ENCODE results near the gene SPRYD7. TPM values are rescaled to one million over a fixed set of nuclear protein-coding genes. Genes with fewer than 3 reads are reported as not detected.

SPRYD7 gene
- total RNA-seq, 4 donors from 2014 or later = 11.1 to 15.7 (median 13.1) TPM

- Histone ChIP-seq H3K27me3 (no peaks in the 10 kb centered on the region), H3K9me3 (peaks cover 0 to 3% of the 10 kb centered on the region in 2 donors), H3K27ac (no peak overlapping the region), H3K4me1 (peaks cover 5 to 24% (median 13%) of the 10 kb centered on the region in 4 donors), H3K36me3 (no peaks in the 10 kb centered on the region), H3K4me3 (no peak overlapping the region)
- in situ Hi-C loops (cut with MboI; ENCODE audit: low pct_ligation_motif_present in 1 of 4, low pct_unique_long_range_greater_than_20kb in 1 of 4, low sequenced_read_pairs in 3 of 4) (loop anchor here in 1 of 4 donors (25.0 kb wide), 2 partner anchors 854 to 1104 kb away; no protein-coding TSS in a partner anchor), intact Hi-C loops (cut with DNase I; ENCODE audit: low total_unique reads) (no loop called here)
- WGBS, 2 donors (ENCODE audit: low coverage in 1 of 2) = 66 to 78% methylated on average over 3 of the region's 3 CpGs
- no peak for DNase-seq
- TF ChIP-seq POLR2AphosphoS5 (IDR thresholded peaks at IDR 0.05) = no peak
- no peak for TF ChIP-seq POLR2A (IDR thresholded peaks at IDR 0.05)
- no peak for TF ChIP-seq CTCF (IDR thresholded peaks at IDR 0.05)
- TF ChIP-seq EP300 (IDR thresholded peaks at IDR 0.05; ENCODE audit: low read depth) = no peak
These were observed 22.2 kb upstream of the SPRYD7 start for GRCh38 chr13:49958321-49958720.

GRCh38 chr13:49956131-49956530, 20.0 kb upstream of the SPRYD7 start:
- Histone ChIP-seq H3K27me3 (no peaks in the 10 kb centered on the region), H3K9me3 (no peaks in the 10 kb centered on the region), H3K36me3 (no peaks in the 10 kb centered on the region), H3K4me1 (peaks cover 5 to 27% (median 13%) of the 10 kb centered on the region in 4 donors), H3K4me3 (no peak overlapping the region), H3K27ac (no peak overlapping the region)
- intact Hi-C loops (cut with DNase I; ENCODE audit: low total_unique reads) (no loop called here), in situ Hi-C loops (cut with MboI; ENCODE audit: low pct_ligation_motif_present in 1 of 4, low pct_unique_long_range_greater_than_20kb in 1 of 4, low sequenced_read_pairs in 3 of 4) (loop anchor here in 1 of 4 donors (25.0 kb wide), 2 partner anchors 856 to 1106 kb away; no protein-coding TSS in a partner anchor)
- DNase-seq = no peak
- WGBS, 2 donors (ENCODE audit: low coverage in 1 of 2) = 78 to 83% methylated on average over 3 of the region's 3 CpGs
- TF ChIP-seq CTCF (IDR thresholded peaks at IDR 0.05) = no peak
- no peak for TF ChIP-seq POLR2AphosphoS5 (IDR thresholded peaks at IDR 0.05)
- TF ChIP-seq EP300 (IDR thresholded peaks at IDR 0.05; ENCODE audit: low read depth) = no peak
- TF ChIP-seq POLR2A (IDR thresholded peaks at IDR 0.05) = no peak

- WGBS, 2 donors (ENCODE audit: low coverage in 1 of 2) = 43% methylated on average over 2 of the region's 2 CpGs; no CpG with 5 or more reads in 1 of the 2 donors
- intact Hi-C loops (cut with DNase I; ENCODE audit: low total_unique reads) (no loop called here), in situ Hi-C loops (cut with MboI; ENCODE audit: low pct_ligation_motif_present in 1 of 4, low pct_unique_long_range_greater_than_20kb in 1 of 4, low sequenced_read_pairs in 3 of 4) (loop anchor here in 1 of 4 donors (25.0 kb wide), 2 partner anchors 857 to 1107 kb away; no protein-coding TSS in a partner anchor)
- H3K27ac ChIP-seq = peak overlapping the region; percentile 63 to 79 (median 69)
- peaks cover 5 to 27% (median 13%) of the 10 kb centered on the region in 4 donors for H3K4me1 ChIP-seq
- H3K9me3 ChIP-seq = no peaks in the 10 kb centered on the region
- no peak overlapping the region for H3K4me3 ChIP-seq
- peak; percentile 47 for DNase-seq
- no peaks in the 10 kb centered on the region for H3K27me3 ChIP-seq
- no peaks in the 10 kb centered on the region for H3K36me3 ChIP-seq
- TF ChIP-seq POLR2AphosphoS5 (IDR thresholded peaks at IDR 0.05) (peak in 2 of 3 donors; percentile 9 to 52), POLR2A (IDR thresholded peaks at IDR 0.05) (no peak), EP300 (IDR thresholded peaks at IDR 0.05; ENCODE audit: low read depth) (no peak), CTCF (IDR thresholded peaks at IDR 0.05) (peak in 2 of 5 experiments; percentile 32 to 50)
These were observed 18.7 kb upstream of the SPRYD7 start for GRCh38 chr13:49954674-49955455.

- in situ Hi-C loops (cut with MboI; ENCODE audit: low pct_ligation_motif_present in 1 of 4, low pct_unique_long_range_greater_than_20kb in 1 of 4, low sequenced_read_pairs in 3 of 4) = loop anchor here in 1 of 4 donors (25.0 kb wide), 2 partner anchors 859 to 1109 kb away; no protein-coding TSS in a partner anchor
These were observed 17.4 kb upstream of the SPRYD7 start for GRCh38 chr13:49953560-49953959.

More at GRCh38 chr13:49953560-49953959, 17.4 kb upstream of the SPRYD7 start:
- Histone ChIP-seq H3K27ac (peak overlapping the region in 1 of 4 donors; percentile 79), H3K4me3 (no peak overlapping the region), H3K36me3 (no peaks in the 10 kb centered on the region), H3K27me3 (no peaks in the 10 kb centered on the region), H3K4me1 (peaks cover 5 to 27% (median 13%) of the 10 kb centered on the region in 4 donors), H3K9me3 (no peaks in the 10 kb centered on the region)
- WGBS, 2 donors (ENCODE audit: low coverage in 1 of 2) = 100% methylated on average over 1 of the region's 1 CpG
- TF ChIP-seq POLR2A (IDR thresholded peaks at IDR 0.05) (no peak), POLR2AphosphoS5 (IDR thresholded peaks at IDR 0.05) (no peak), EP300 (IDR thresholded peaks at IDR 0.05; ENCODE audit: low read depth) (no peak), CTCF (IDR thresholded peaks at IDR 0.05) (no peak)
- no peak for DNase-seq
- intact Hi-C loops (cut with DNase I; ENCODE audit: low total_unique reads) = no loop called here
